IMR-90 (cell line): ENCODE data around the gene OR2A1. TPM values are rescaled to one million over a fixed set of nuclear protein-coding genes. Genes with fewer than 3 reads are reported as not detected.
"Not testable (repeated sequence)": the region's sequence is repeated elsewhere in the genome, so short reads cannot be mapped to it uniquely, and the experiment has no call there.

ENCODE experiments used
- ATAC-seq: fragments of 200-7000 bp; cut with Tn5 transposase; 2 replicates; pipeline ENCODE4 v1.9.1; 2020; ENCODE audit warnings: low read depth, mild to moderate bottlenecking, moderate library complexity
- BruUV-seq: library from RNA; stranded (reverse); fragments of 400-500 nt; replicated peaks from 2 replicates; lab custom pipeline; 2021; lab: Mats Ljungman, UMichigan
- CTCF ChIA-PET: fragments of 300-600 bp; formaldehyde crosslinking; extraction: SDS; loops from one replicate; lab custom pipeline; 2021; ENCODE audit warnings: antibody characterized with exemption; lab: Yijun Ruan, JAX
- POLR2A ChIA-PET: fragments of 300-600 bp; sonication (Branson Sonifier 250); formaldehyde crosslinking; loops from one replicate; lab custom pipeline; 2022; ENCODE audit warnings: antibody characterized with exemption; ENCODE audit not compliant: unreplicated experiment; lab: Charles Lee
- DNase-seq: peaks from one replicate; pipeline ENCODE4 v3.0.0; 2013
- H2AFZ ChIP-seq: replicated peaks from 2 replicates; pipeline ENCODE3; 2013; ENCODE audit warnings: low read length, mild to moderate bottlenecking; ENCODE audit not compliant: poor library complexity
- H2AK5ac ChIP-seq: 2 replicates; pipeline ENCODE4 v1.6.1; 2013; ENCODE audit warnings: low read depth, low read length, inconsistent platforms
- H2AK9ac ChIP-seq: replicated peaks from 2 replicates; pipeline ENCODE3; 2013; ENCODE audit warnings: mild to moderate bottlenecking, low read depth, low read length, moderate library complexity; ENCODE audit not compliant: poor library complexity
- H2BK120ac ChIP-seq: 2 replicates; pipeline ENCODE4 v1.6.1; 2013; ENCODE audit warnings: low read depth, low read length, inconsistent platforms
- H2BK15ac ChIP-seq: 3 replicates; pipeline ENCODE4 v1.6.1; 2013; ENCODE audit warnings: low read depth, low read length, inconsistent platforms
- H2BK20ac ChIP-seq: 2 replicates; pipeline ENCODE4 v1.6.1; 2013; ENCODE audit warnings: low read depth, mild to moderate bottlenecking, inconsistent platforms, low read length, moderate library complexity
- H2BK5ac ChIP-seq: 2 replicates; pipeline ENCODE4 v1.6.1; 2013; ENCODE audit warnings: mild to moderate bottlenecking, low read depth, low read length, inconsistent platforms; ENCODE audit not compliant: poor library complexity, severe bottlenecking
- H3K14ac ChIP-seq: replicated peaks from 2 replicates; pipeline ENCODE4 v1.6.1; 2013; ENCODE audit warnings: low read depth, low read length, inconsistent platforms
- H3K18ac ChIP-seq: 2 replicates; pipeline ENCODE4 v1.6.1; 2013; ENCODE audit warnings: low read depth, low read length, control low read depth
- H3K23ac ChIP-seq: 2 replicates; pipeline ENCODE4 v1.6.1; 2013; ENCODE audit warnings: low read depth, low read length, inconsistent platforms
- H3K27ac ChIP-seq: 2 replicates; pipeline ENCODE4 v1.5.1; 2013; ENCODE audit warnings: mild to moderate bottlenecking, control low read depth, low read length; ENCODE audit not compliant: insufficient read depth
- H3K27me3 ChIP-seq: 2 replicates; pipeline ENCODE4 v1.6.1; 2013; ENCODE audit warnings: low read length; ENCODE audit not compliant: control insufficient read depth, insufficient read depth
- H3K36me3 ChIP-seq: 2 replicates; pipeline ENCODE4 v1.6.1; 2013; ENCODE audit warnings: low read length, mixed read lengths; ENCODE audit not compliant: control insufficient read depth, insufficient read depth
- H3K4ac ChIP-seq: 2 replicates; pipeline ENCODE4 v1.6.1; 2013; ENCODE audit warnings: low read depth, low read length, inconsistent platforms
- H3K4me1 ChIP-seq: 2 replicates; pipeline ENCODE4 v1.6.1; 2013; ENCODE audit warnings: low read length, mixed read lengths; ENCODE audit not compliant: control insufficient read depth, insufficient read depth
- H3K4me2 ChIP-seq: 2 replicates; pipeline ENCODE4 v1.6.1; 2013; ENCODE audit warnings: low read depth, mild to moderate bottlenecking, control low read depth, low read length, moderate library complexity
- H3K4me3 ChIP-seq: 2 replicates; pipeline ENCODE4 v1.5.1; 2013; ENCODE audit warnings: low read depth, mild to moderate bottlenecking, control low read depth, low read length, moderate library complexity; ENCODE audit not compliant: insufficient read depth
- H3K56ac ChIP-seq: 2 replicates; pipeline ENCODE4 v1.6.1; 2013; ENCODE audit warnings: low read length, inconsistent platforms; ENCODE audit not compliant: insufficient read depth; ENCODE audit errors: extremely low read depth
- H3K79me1 ChIP-seq, 2 experiments: 2 replicates each; pipeline ENCODE4 v1.6.1; 2013; ENCODE audit warnings: low read length in 2 of 2, inconsistent platforms in 1 of 2, low read depth in 1 of 2
- H3K9ac ChIP-seq: 2 replicates; pipeline ENCODE4 v1.6.1; 2013; ENCODE audit warnings: low read depth, low read length, control low read depth
- H3K9me1 ChIP-seq: 2 replicates; pipeline ENCODE4 v1.6.1; 2013; ENCODE audit warnings: low read length, inconsistent platforms; ENCODE audit not compliant: insufficient read depth
- H3K9me3 ChIP-seq: 2 replicates; pipeline ENCODE4 v1.6.1; 2013; ENCODE audit warnings: low read length; ENCODE audit not compliant: control insufficient read depth, insufficient read depth
- H4K20me1 ChIP-seq: 2 replicates; pipeline ENCODE4 v1.6.1; 2013; ENCODE audit warnings: low read length, inconsistent platforms; ENCODE audit not compliant: insufficient read depth
- H4K5ac ChIP-seq: 2 replicates; pipeline ENCODE4 v1.6.1; 2013; ENCODE audit warnings: mild to moderate bottlenecking, low read depth, low read length, control low read depth
- H4K8ac ChIP-seq, 2 experiments: 2 replicates each; pipeline ENCODE4 v1.6.1; 2013; ENCODE audit warnings: low read depth in 2 of 2, low read length in 2 of 2, control low read depth in 1 of 2, inconsistent platforms in 1 of 2
- H4K91ac ChIP-seq: 2 replicates; pipeline ENCODE4 v1.6.1; 2013; ENCODE audit warnings: low read depth, low read length, inconsistent platforms; ENCODE audit not compliant: insufficient read depth
- WGBS, 2 experiments: methylation state at CpG; one replicate each; pipeline versions ENCODE4 v1.1.5 to v1.1.7; 2013; ENCODE audit warnings: missing lambda C conversion rate in 2 of 2; ENCODE audit not compliant: insufficient read length in 1 of 2; ENCODE audit errors: extremely low coverage in 2 of 2; 5-methylcytosine and 5-hydroxymethylcytosine counted together
- dilution Hi-C: fragments of 300-500 bp; cut with HindIII; formaldehyde crosslinking; loops from one replicate; pipeline ENCODE4 v1.14.3; 2018; ENCODE audit warnings: low sequenced_read_pairs; ENCODE audit not compliant: unreplicated experiment
- in situ Hi-C: fragments of 300-500 bp; cut with MboI; formaldehyde crosslinking; loops from 3 replicates; pipeline ENCODE4 v1.14.3; 2019; ENCODE audit warnings: low sequenced_read_pairs, inconsistent platforms, mixed read lengths
- intact Hi-C: fragments of 100-400 bp; cut with micrococcal nuclease; formaldehyde crosslinking; loops from 2 replicates; pipeline ENCODE4 v1.10.0; 2022
- polyA plus RNA-seq, 3 experiments: library from polyadenylated mRNA; depleted of rRNA; stranded (reverse); fragments of >200 nt; gene quantifications; 2 replicates each; pipeline ENCODE4 v1.2.3, GENCODE V29; 2012; ENCODE audit warnings: low replicate concordance in 1 of 3
- total RNA-seq: library from RNA; depleted of rRNA; stranded (reverse); fragments of >200 nt; gene quantifications from 2 replicates; pipeline ENCODE4 v1.2.3, GENCODE V29; 2012

The OR2A1 gene
- total and polyA plus RNA-seq, 2 of the 4 experiments (the other 2 are of a cell fraction) = not detected

DNA sequence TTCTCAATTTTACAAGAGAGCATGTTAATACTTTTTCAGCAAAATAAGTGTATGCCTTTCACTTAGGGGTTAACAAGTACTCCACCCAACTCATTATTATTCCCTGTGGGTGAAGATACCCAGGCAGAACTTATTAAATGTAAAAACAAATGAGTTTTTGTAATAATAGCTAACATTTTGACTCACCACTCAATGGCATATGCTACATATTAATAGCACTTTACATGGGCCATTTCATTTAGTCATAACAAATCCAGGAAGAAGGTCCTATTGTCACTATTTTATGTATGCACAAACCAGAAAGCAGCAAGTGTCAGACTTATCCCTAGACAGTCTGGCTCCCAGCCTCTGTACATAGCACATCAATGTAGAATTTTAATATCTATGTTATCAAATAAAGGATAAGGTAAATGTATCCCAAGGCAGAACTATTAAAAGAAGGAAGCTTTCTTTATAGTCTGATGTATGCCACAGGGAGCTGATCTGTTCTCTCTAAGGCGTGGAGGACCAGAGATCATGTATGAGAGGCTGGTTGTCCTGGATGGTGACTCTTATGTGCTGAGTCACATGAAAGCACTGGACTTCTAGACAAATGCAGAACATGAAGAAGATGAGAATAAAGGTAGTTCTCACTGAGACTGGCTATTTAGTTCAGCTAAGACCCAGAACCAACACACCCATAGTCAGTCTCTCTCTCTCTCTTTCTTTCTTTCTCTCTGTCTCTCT, 9.5 kb upstream of the OR2A1 start:
- H3K18ac ChIP-seq, H3K36me3 ChIP-seq, H3K9ac ChIP-seq, H3K23ac ChIP-seq, intact Hi-C loops, H4K91ac ChIP-seq, ATAC-seq, H2AK9ac ChIP-seq, H3K9me1 ChIP-seq, H2BK15ac ChIP-seq, H3K4me1 ChIP-seq, H3K27me3 ChIP-seq, H2BK120ac ChIP-seq, H4K5ac ChIP-seq, H2AK5ac ChIP-seq, in situ Hi-C loops, H3K9me3 ChIP-seq, H3K4me3 ChIP-seq, POLR2A ChIA-PET, H3K56ac ChIP-seq, H2AFZ ChIP-seq, CTCF ChIA-PET, BruUV-seq, H3K4ac ChIP-seq, H2BK20ac ChIP-seq, H3K14ac ChIP-seq, H3K4me2 ChIP-seq, H3K79me1 ChIP-seq, H4K8ac ChIP-seq, dilution Hi-C loops, H2BK5ac ChIP-seq, H4K20me1 ChIP-seq, H3K27ac ChIP-seq, DNase-seq: not testable (repeated sequence)
- WGBS, 2 experiments = no CpG with 5 or more reads among the region's 1 CpG

DNA sequence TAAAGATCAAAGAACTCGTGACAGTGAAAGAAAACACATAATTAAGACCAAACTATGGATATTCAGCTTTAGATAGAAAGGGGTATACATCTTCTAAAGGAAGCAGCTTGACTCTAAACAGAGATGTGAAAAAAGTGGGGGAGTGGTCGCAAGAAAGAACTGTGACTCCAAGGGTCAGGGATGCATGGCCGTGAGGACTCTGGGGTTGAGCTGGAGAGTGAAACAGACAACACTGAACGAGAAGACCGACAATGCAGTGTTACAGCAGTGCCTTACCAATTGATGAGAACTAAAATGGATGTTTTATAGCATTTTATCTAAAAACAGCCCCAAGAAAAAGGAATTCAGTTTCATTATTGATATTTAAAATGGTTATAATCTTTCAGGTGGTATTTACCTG, 8.6 kb upstream of the OR2A1 start:
- H3K4me1 ChIP-seq, H3K9ac ChIP-seq, H4K5ac ChIP-seq, BruUV-seq, ATAC-seq, H3K56ac ChIP-seq, intact Hi-C loops, CTCF ChIA-PET, H3K9me1 ChIP-seq, H3K36me3 ChIP-seq, H2BK20ac ChIP-seq, in situ Hi-C loops, H2AK5ac ChIP-seq, POLR2A ChIA-PET, H4K20me1 ChIP-seq, H3K27me3 ChIP-seq, H2AFZ ChIP-seq, H2BK5ac ChIP-seq, dilution Hi-C loops, H4K8ac ChIP-seq, H3K4me2 ChIP-seq, H3K14ac ChIP-seq, H3K23ac ChIP-seq, H3K18ac ChIP-seq, H2BK120ac ChIP-seq, H3K79me1 ChIP-seq, H3K27ac ChIP-seq, H2AK9ac ChIP-seq, H3K9me3 ChIP-seq, H3K4ac ChIP-seq, H3K4me3 ChIP-seq, H4K91ac ChIP-seq, DNase-seq, H2BK15ac ChIP-seq: not testable (repeated sequence)
- WGBS, 2 experiments = no CpG with 5 or more reads among the region's 5 CpGs
